Uterus (tissue), 4 donors: ENCODE data around the gene DGKI. TPM values are rescaled to one million over a fixed set of nuclear protein-coding genes. Genes with fewer than 3 reads are reported as not detected.

Source experiments
- DNase-seq, 2 donors: peaks; one replicate each; pipeline ENCODE4 v3.0.0-alpha.2; 2019 to 2020
- H3K27ac ChIP-seq, 2 donors: fragments of 200-600 bp; sonication (generic); 1 replicate in 1 of 2; 2 replicates in 1 of 2; pipeline ENCODE4 v1.5.1; 2016 to 2018
- H3K27me3 ChIP-seq, 2 donors: fragments of 200-600 bp; sonication (generic); one replicate each; pipeline ENCODE4 v1.5.1; 2018 to 2019; ENCODE audit warnings: control low read depth in 1 of 2
- H3K36me3 ChIP-seq, 2 donors: fragments of 200-600 bp; sonication (generic); one replicate each; pipeline ENCODE4 v1.5.1; 2019; ENCODE audit warnings: control low read depth in 1 of 2
- H3K4me1 ChIP-seq, 2 donors: fragments of 200-600 bp; sonication (generic); one replicate each; pipeline ENCODE4 v1.5.1; 2018 to 2019; ENCODE audit warnings: control low read depth in 1 of 2
- H3K4me3 ChIP-seq, 2 donors: fragments of 200-600 bp; sonication (generic); 1 replicate in 1 of 2; 2 replicates in 1 of 2; pipeline ENCODE4 v1.5.1; 2018 to 2019; ENCODE audit warnings: mild to moderate bottlenecking in 1 of 2
- H3K9me3 ChIP-seq, 2 donors: fragments of 200-600 bp; sonication (generic); one replicate each; pipeline ENCODE4 v1.5.1; 2019; ENCODE audit warnings: control low read depth in 1 of 2
- POLR2A ChIP-seq, 2 donors: fragments of 450-650 bp; IDR thresholded peaks; one replicate each; pipeline ENCODE4 v1.6.1; 2016; ENCODE audit warnings: antibody characterized with exemption in 2 of 2, mild to moderate bottlenecking in 1 of 2, moderate library complexity in 1 of 2
- intact Hi-C: fragments of 100-400 bp; cut with DNase I; formaldehyde crosslinking; loops from one replicate; pipeline ENCODE4 v1.15.1; 2023; ENCODE audit warnings: low total_unique reads
- total RNA-seq, 4 donors: library from RNA; depleted of rRNA in 3 of 4; stranded (reverse); fragments of >200 nt in 3 of 4; gene quantifications; one replicate each; pipeline versions ENCODE4 v1.1.0 to v1.2.4, GENCODE V29; 2014 to 2023
- TF ChIP-seq, protein P1 (sequence below), 4 experiments: fragments of 200-600 bp in 2 of 4; fragments of 450-650 bp in 2 of 4; sonication (generic) in 2 of 4; IDR thresholded peaks; one replicate each; pipeline ENCODE4 v1.5.1; 2016 to 2019; ENCODE audit warnings: antibody characterized with exemption in 4 of 4, mild to moderate bottlenecking in 2 of 4, moderate library complexity in 1 of 4
- donor health status: DM: yes; HTN: yes; CAD: no.

The DGKI gene
- total RNA-seq, 4 donors from 2014 or later, result 1.0 to 8.5 (median 4.1) TPM

DNA sequence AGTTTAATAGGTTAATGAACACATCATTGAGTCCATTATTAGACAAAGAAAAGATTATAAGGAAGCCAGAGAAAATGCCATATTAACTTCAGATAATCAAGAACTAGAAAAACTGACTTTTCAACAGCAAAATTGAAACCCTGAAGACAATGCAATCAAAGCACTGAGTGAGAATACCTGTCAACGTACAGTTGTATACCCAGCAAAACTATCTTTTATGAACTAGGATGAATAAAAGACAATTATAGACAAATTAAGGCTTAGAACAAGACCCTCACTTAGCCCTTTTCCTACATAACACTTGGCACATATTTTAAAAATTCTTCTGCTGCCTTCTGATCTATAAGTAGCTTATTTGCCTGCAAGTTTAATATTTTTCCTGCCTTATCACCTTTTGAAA is 19.0 kb upstream of the DGKI start:
- H3K4me3 ChIP-seq, result no peak overlapping the region
- H3K4me1 ChIP-seq, result no peaks in the 10 kb centered on the region
- intact Hi-C loops, result no loop called here
- TF ChIP-seq POLR2A (IDR thresholded peaks at IDR 0.05), result no peak
- TF ChIP-seq, protein P1, sequence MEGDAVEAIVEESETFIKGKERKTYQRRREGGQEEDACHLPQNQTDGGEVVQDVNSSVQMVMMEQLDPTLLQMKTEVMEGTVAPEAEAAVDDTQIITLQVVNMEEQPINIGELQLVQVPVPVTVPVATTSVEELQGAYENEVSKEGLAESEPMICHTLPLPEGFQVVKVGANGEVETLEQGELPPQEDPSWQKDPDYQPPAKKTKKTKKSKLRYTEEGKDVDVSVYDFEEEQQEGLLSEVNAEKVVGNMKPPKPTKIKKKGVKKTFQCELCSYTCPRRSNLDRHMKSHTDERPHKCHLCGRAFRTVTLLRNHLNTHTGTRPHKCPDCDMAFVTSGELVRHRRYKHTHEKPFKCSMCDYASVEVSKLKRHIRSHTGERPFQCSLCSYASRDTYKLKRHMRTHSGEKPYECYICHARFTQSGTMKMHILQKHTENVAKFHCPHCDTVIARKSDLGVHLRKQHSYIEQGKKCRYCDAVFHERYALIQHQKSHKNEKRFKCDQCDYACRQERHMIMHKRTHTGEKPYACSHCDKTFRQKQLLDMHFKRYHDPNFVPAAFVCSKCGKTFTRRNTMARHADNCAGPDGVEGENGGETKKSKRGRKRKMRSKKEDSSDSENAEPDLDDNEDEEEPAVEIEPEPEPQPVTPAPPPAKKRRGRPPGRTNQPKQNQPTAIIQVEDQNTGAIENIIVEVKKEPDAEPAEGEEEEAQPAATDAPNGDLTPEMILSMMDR (IDR thresholded peaks at IDR 0.05), result no peak
- no peaks in the 10 kb centered on the region for H3K36me3 ChIP-seq
- no peaks in the 10 kb centered on the region for H3K27me3 ChIP-seq
- no peak overlapping the region for H3K27ac ChIP-seq
- H3K9me3 ChIP-seq, result peaks cover 0 to 7% of the 10 kb centered on the region in 2 donors
- DNase-seq, result no peak

DNA sequence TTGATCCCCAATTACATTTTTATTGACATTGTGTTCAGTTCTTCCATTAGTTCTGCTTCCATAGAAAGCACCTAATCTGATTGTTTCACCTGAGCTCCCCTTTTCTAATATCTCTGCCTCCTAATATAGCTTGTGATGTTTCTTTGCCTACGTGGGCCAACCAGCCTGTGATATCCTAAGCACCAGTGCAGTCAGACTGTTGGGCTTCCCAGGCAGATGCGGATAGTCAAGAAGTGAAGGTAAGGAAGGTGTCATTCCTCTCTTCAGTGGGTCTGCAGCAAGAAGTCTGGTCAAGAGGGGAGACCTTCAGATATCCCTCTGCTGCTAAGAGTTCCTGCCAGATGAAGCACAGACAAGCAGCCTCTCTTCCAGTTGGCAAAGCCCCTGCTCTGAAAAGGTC is 16.2 kb upstream of the DGKI start:
- Histone ChIP-seq H3K36me3 (no peaks in the 10 kb centered on the region), H3K27me3 (no peaks in the 10 kb centered on the region), H3K27ac (no peak overlapping the region), H3K4me3 (no peak overlapping the region), H3K9me3 (peaks cover 0 to 7% of the 10 kb centered on the region in 2 donors), H3K4me1 (no peaks in the 10 kb centered on the region)
- DNase-seq, result no peak
- TF ChIP-seq POLR2A (IDR thresholded peaks at IDR 0.05), result no peak
- TF ChIP-seq, protein P1 (IDR thresholded peaks at IDR 0.05), result no peak
- intact Hi-C loops, result no loop called here

DNA sequence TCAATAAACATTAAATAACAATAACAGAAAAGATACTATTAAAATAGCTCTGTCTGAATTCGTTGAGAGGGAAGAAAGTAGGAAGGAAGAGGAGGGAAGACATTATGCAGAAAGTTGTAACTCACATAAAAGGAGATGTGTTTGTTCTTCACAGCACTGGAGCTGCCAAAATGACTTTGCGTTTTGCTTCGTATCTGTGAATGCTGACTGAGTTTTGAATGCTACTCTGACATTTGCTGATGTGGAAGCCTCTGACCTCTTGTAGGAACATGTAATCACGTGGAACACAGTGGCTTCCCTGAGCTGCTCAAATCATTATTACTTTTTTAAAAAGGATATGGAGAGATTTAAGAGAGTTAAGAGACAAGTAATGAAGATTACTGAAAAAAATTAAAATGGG is 15.6 kb upstream of the DGKI start:
- TF ChIP-seq, protein P1 (IDR thresholded peaks at IDR 0.05), result no peak
- no peak for TF ChIP-seq POLR2A (IDR thresholded peaks at IDR 0.05)
- Histone ChIP-seq H3K27me3 (no peaks in the 10 kb centered on the region), H3K4me3 (no peak overlapping the region), H3K9me3 (peaks cover 0 to 7% of the 10 kb centered on the region in 2 donors), H3K27ac (no peak overlapping the region), H3K4me1 (no peaks in the 10 kb centered on the region), H3K36me3 (no peaks in the 10 kb centered on the region)
- intact Hi-C loops, result no loop called here
- DNase-seq, result no peak

DNA sequence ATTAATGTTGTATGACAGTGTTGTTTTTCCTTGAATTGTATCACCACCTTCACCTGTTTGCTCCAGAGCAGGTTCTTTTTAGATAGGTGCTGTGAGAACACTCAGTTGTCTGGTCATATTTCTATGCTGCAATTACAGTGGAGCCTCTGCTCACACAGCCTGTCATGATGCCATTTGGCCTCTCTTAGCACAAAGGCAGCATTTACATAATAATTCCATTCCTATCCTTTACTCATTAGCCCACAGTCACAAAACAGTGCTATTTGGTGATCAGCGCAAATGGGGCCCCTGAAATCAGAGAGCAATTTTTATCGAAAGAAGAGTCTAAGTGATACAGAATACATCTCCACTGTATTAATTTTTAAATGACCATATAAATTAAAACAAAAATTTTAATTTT is 13.8 kb upstream of the DGKI start:
- TF ChIP-seq, protein P1 (IDR thresholded peaks at IDR 0.05), result no peak
- no peak for TF ChIP-seq POLR2A (IDR thresholded peaks at IDR 0.05)
- Histone ChIP-seq H3K9me3 (peaks cover 0 to 3% of the 10 kb centered on the region in 2 donors), H3K36me3 (no peaks in the 10 kb centered on the region), H3K4me3 (no peak overlapping the region), H3K27me3 (no peaks in the 10 kb centered on the region), H3K4me1 (no peaks in the 10 kb centered on the region), H3K27ac (no peak overlapping the region)
- intact Hi-C loops, result no loop called here
- no peak for DNase-seq

DNA sequence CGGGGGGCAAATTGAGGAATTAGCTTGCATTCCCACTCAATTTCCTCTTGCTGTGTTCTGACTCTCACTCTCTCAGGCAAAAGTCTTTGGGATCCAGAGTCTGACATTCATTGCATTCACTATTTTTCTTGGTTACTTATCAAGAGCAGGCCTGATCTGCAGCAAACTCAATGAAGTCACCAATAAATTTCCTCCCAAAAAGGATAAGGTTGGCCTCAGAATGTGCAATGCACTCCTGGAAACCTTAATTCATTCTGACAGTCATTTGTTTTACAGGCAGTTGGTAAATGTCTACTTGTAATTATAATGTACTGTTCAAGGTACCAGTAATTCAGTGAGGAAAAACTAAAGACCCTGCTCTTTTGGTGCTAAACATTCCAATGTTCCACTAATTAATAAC is 6.3 kb upstream of the DGKI start:
- no peak overlapping the region for H3K27ac ChIP-seq
- no peaks in the 10 kb centered on the region for H3K9me3 ChIP-seq
- no peaks in the 10 kb centered on the region for H3K27me3 ChIP-seq
- intact Hi-C loops, result no loop called here
- H3K4me1 ChIP-seq, result no peaks in the 10 kb centered on the region
- H3K4me3 ChIP-seq, result no peak overlapping the region
- no peak for DNase-seq
- no peaks in the 10 kb centered on the region for H3K36me3 ChIP-seq
- TF ChIP-seq, protein P1 (IDR thresholded peaks at IDR 0.05), result no peak
- TF ChIP-seq POLR2A (IDR thresholded peaks at IDR 0.05), result no peak
